HCT116 (cell line): ENCODE measurements around the gene ANAPC2. TPM values are rescaled to one million over a fixed set of nuclear protein-coding genes. Genes with fewer than 3 reads are reported as not detected.

Experiments used
- ATAC-seq: fragments of 200-7000 bp; cut with Tn5 transposase; 2 replicates; pipeline ENCODE4 v1.9.1; 2020; ENCODE audit warnings: mild to moderate bottlenecking, moderate library complexity
- BruUV-seq: library from RNA; stranded (reverse); fragments of 400-500 nt; replicated peaks from 2 replicates; lab custom pipeline; 2021; lab: Mats Ljungman, UMichigan
- CTCF ChIA-PET: fragments of 300-600 bp; sonication (Branson Sonifier 250); formaldehyde crosslinking; loops from one replicate; lab custom pipeline; 2021; ENCODE audit warnings: antibody characterized with exemption; lab: Charles Lee
- POLR2A ChIA-PET: fragments of 300-600, 350-600 bp; sonication (Branson Sonifier 250); formaldehyde crosslinking; loops from one replicate; lab custom pipeline; 2021; ENCODE audit warnings: antibody characterized with exemption; lab: Charles Lee
- RAD21 ChIA-PET, 2 experiments: fragments of 300-600 bp; sonication (Branson Sonifier 250); formaldehyde crosslinking; loops; one replicate each; lab custom pipeline; 2023; ENCODE audit warnings: low total read pairs in 2 of 2; ENCODE audit not compliant: uncharacterized antibody in 2 of 2, unreplicated experiment in 2 of 2, low non-redundant PET in 1 of 2; lab: Charles Lee
- DNase-seq: peaks from one replicate; pipeline ENCODE4 v3.0.0-alpha.2; 2010; ENCODE audit warnings: low read depth, low spot score
- H2AFZ ChIP-seq: fragments of 200-600 bp; shearing (Covaris generic), sonication (generic); 2 replicates; pipeline ENCODE4 v1.6.1; 2017; ENCODE audit warnings: low read depth, mixed run types, mixed read lengths, antibody characterized with exemption, low read length; ENCODE audit not compliant: poor library complexity, severe bottlenecking
- H3K27ac ChIP-seq: 2 replicates; pipeline ENCODE4 v1.5.1; 2012; ENCODE audit warnings: low read depth, low read length
- H3K27me3 ChIP-seq: fragments of 200-600 bp; sonication (generic); 2 replicates; pipeline ENCODE4 v1.6.1; 2016; ENCODE audit warnings: mixed run types, low read length, mixed read lengths; ENCODE audit not compliant: insufficient read depth
- H3K36me3 ChIP-seq, 2 experiments: fragments of 200-500 bp in 1 of 2; fragments of 200-600 bp in 1 of 2; sonication (Bioruptor generic) in 1 of 2; sonication (generic) in 1 of 2; 2 replicates each; pipeline versions ENCODE4 v1.5.1 to v1.6.1; 2014 to 2016; ENCODE audit warnings: low read length in 2 of 2, inconsistent platforms in 1 of 2, mixed read lengths in 1 of 2, mixed run types in 1 of 2; ENCODE audit not compliant: insufficient read depth in 2 of 2, control insufficient read depth in 1 of 2
- H3K4me1 ChIP-seq, 2 experiments: fragments of 200-600 bp in 1 of 2; sonication (generic) in 1 of 2; 2 replicates each; pipeline versions ENCODE4 v1.5.1 to v1.6.1; 2012 to 2017; ENCODE audit warnings: low read length in 2 of 2, inconsistent platforms in 1 of 2, mild to moderate bottlenecking in 1 of 2, mixed read lengths in 1 of 2, mixed run types in 1 of 2, moderate library complexity in 1 of 2; ENCODE audit not compliant: insufficient read depth in 2 of 2, control insufficient read depth in 1 of 2
- H3K4me2 ChIP-seq: fragments of 200-600 bp; sonication (generic); 2 replicates; pipeline ENCODE4 v1.6.1; 2017; ENCODE audit warnings: mixed run types, low read length, mixed read lengths
- H3K4me3 ChIP-seq, 2 experiments: fragments of 200-600 bp in 1 of 2; sonication (generic) in 1 of 2; replicated peaks in 1 of 2; 2 replicates each; pipeline ENCODE4 v1.5.1; 2011 to 2016; ENCODE audit warnings: low read length in 2 of 2, control low read depth in 1 of 2, low read depth in 1 of 2, mild to moderate bottlenecking in 1 of 2, mixed read lengths in 1 of 2, mixed run types in 1 of 2
- H3K79me2 ChIP-seq: fragments of 200-600 bp; sonication (generic); 2 replicates; pipeline ENCODE4 v1.6.1; 2017; ENCODE audit warnings: mild to moderate bottlenecking, mixed run types, low read length, moderate library complexity, mixed read lengths; ENCODE audit not compliant: insufficient read depth
- H3K9ac ChIP-seq: fragments of 200-600 bp; sonication (generic); 2 replicates; pipeline ENCODE4 v1.6.1; 2016; ENCODE audit warnings: low read length, mixed read lengths
- H3K9me2 ChIP-seq: fragments of 200-600 bp; sonication (generic), shearing (Covaris generic); 2 replicates; pipeline ENCODE4 v1.6.1; 2017; ENCODE audit warnings: mixed run types, mild to moderate bottlenecking, moderate library complexity; ENCODE audit not compliant: insufficient read depth
- H3K9me3 ChIP-seq, 2 experiments: fragments of 200-500 bp in 1 of 2; fragments of 200-600 bp in 1 of 2; sonication (Bioruptor generic) in 1 of 2; sonication (generic) in 1 of 2; 2 replicates each; pipeline ENCODE4 v1.6.1; 2014 to 2017; ENCODE audit warnings: low read length in 2 of 2, mixed read lengths in 2 of 2, inconsistent platforms in 1 of 2, low read depth in 1 of 2, mild to moderate bottlenecking in 1 of 2, mixed run types in 1 of 2, moderate library complexity in 1 of 2; ENCODE audit not compliant: control insufficient read depth in 1 of 2, insufficient read depth in 1 of 2
- H4K20me1 ChIP-seq: fragments of 200-600 bp; sonication (generic), shearing (Covaris generic); 2 replicates; pipeline ENCODE4 v1.6.1; 2017; ENCODE audit warnings: mixed run types, mild to moderate bottlenecking, moderate library complexity; ENCODE audit not compliant: insufficient read depth
- CBX3 ChIP-seq: IDR thresholded peaks from 2 replicates; pipeline ENCODE4 v1.6.1; 2012; ENCODE audit warnings: low read depth
- CEBPB ChIP-seq: IDR thresholded peaks from 2 replicates; pipeline ENCODE4 v1.6.1; 2012; ENCODE audit warnings: low read depth
- ELF1 ChIP-seq: IDR thresholded peaks from 2 replicates; pipeline ENCODE4 v1.6.1; 2012; ENCODE audit warnings: low read depth, borderline replicate concordance
- POLR2A ChIP-seq: IDR thresholded peaks from 2 replicates; pipeline ENCODE4 v1.7.0; 2011; ENCODE audit warnings: borderline replicate concordance; ENCODE audit not compliant: insufficient read depth, insufficient read length; ENCODE audit errors: extremely low read depth
- RAD21 ChIP-seq: IDR thresholded peaks from 2 replicates; pipeline ENCODE4 v1.6.1; 2012; ENCODE audit warnings: low read depth, mild to moderate bottlenecking
- REST ChIP-seq: IDR thresholded peaks from 2 replicates; pipeline ENCODE4 v1.6.1; 2012; ENCODE audit warnings: low read depth
- TCF7L2 ChIP-seq: IDR thresholded peaks from 2 replicates; pipeline ENCODE4 v1.7.0; 2011; ENCODE audit warnings: borderline replicate concordance, inconsistent platforms; ENCODE audit not compliant: insufficient read depth, insufficient read length; ENCODE audit errors: extremely low read depth
- YY1 ChIP-seq: IDR thresholded peaks from 2 replicates; pipeline ENCODE4 v1.6.1; 2011; ENCODE audit warnings: low read length, low read depth, moderate library complexity, mild to moderate bottlenecking; ENCODE audit not compliant: insufficient replicate concordance; ENCODE audit errors: extremely low read depth
- ZFX ChIP-seq: fragments of 450-650 bp; IDR thresholded peaks from 2 replicates; pipeline ENCODE4 v1.6.1; 2017
- intact Hi-C: fragments of 100-400 bp; cut with micrococcal nuclease; formaldehyde crosslinking; loops from 2 replicates; pipeline ENCODE4 v1.10.0; 2022
- total RNA-seq: library from RNA; stranded (reverse); gene quantifications from one replicate; pipeline ENCODE4 v1.2.1, GENCODE V29; 2021; ENCODE audit not compliant: unreplicated experiment
- TF ChIP-seq, protein P1 (sequence below): IDR thresholded peaks from 2 replicates; pipeline ENCODE4 v1.6.1; 2012

The ANAPC2 gene
- total RNA-seq, 1 experiment from 2014 or later, result 75.5 TPM

DNA sequence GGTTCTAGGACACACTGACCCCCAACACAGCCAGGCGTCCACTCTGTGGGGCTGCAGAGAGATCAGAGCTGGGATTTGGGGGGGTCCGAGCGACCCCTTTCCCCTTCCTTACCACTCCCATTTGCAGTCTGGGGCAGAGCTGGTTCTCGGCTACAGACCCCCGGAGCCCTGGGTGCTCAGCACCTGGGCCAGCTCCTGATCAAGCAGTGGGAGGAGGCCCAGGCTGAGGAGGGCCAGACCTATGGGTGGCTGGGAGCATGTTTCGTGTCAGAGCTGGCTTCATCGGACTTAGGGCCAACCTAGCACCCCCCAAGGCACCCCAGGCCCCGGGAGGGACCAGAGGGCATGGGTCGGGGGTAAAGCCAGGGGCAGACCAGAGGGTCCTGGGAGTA, 41.8 kb downstream of the ANAPC2 start:
- intact Hi-C loops, result no loop called here
- Histone ChIP-seq H3K4me2 (no peak overlapping the region), H3K36me3 (no peaks in the 10 kb centered on the region), H3K9ac (no peak overlapping the region), H4K20me1 (no peaks in the 10 kb centered on the region), H2AFZ (no peak overlapping the region), H3K27me3 (no peaks in the 10 kb centered on the region), H3K27ac (no peak overlapping the region), H3K9me2 (no peaks in the 10 kb centered on the region), H3K79me2 (no peaks in the 10 kb centered on the region), H3K4me3 (no peak overlapping the region), H3K9me3 (no peaks in the 10 kb centered on the region), H3K4me1 (peaks cover 12 to 21% of the 10 kb centered on the region in 2 experiments)
- ATAC-seq, result no peak
- TF ChIP-seq POLR2A (no peak), CEBPB (no peak), YY1 (no peak), RAD21 (no peak), TCF7L2 (no peak), ELF1 (no peak), REST (no peak), ZFX (no peak), CBX3 (no peak)
- TF ChIP-seq, protein P1, sequence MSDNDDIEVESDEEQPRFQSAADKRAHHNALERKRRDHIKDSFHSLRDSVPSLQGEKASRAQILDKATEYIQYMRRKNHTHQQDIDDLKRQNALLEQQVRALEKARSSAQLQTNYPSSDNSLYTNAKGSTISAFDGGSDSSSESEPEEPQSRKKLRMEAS, result no peak
- BruUV-seq, result no TSS peak
- CTCF ChIA-PET, result no interaction called here
- POLR2A ChIA-PET, result no interaction called here
- RAD21 ChIA-PET, result no interaction called here
- DNase-seq, result no peak
